Activated CD8-positive, alpha-beta memory T cell treated with anti-CD3 and anti-CD28 coated beads for 4 hours (primary cell): ENCODE data around the gene MINDY4.

Experiments
- DNase-seq, 2 donors: peaks; one replicate each; pipeline ENCODE4 v3.0.0-alpha.2; 2020; ENCODE audit warnings: low read depth in 2 of 2

MINDY4 gene

DNA sequence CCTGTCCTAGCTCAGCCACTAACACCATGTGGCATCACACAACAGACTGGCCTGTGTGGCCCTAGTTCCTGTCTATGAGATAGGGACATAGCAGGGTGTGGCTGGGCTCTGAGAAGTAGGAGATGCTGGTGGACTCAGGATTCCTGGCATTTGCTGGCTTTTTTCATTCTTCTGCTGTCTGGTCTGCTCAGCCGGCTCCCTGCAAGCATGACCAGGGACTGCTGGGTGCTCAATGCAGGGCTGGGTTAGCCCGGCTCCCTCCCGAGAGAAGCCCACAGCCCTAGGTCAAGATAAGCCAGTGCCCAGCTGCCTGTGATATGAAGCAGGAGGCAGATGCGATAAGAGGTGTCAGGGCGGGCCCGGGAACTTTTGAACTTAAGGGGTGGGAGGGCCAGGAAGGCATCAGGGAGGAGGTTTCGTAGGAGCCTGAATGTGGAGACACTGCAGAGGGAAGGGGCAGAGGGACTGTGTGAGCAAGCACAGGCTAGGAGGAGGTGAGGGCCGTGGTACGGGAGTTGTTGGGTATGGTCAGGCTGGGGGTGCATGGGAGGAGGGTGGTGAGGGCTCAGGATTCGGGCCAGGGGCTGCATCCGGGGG lies 143.9 kb downstream of the MINDY4 start:
- DNase-seq: no peak

DNA sequence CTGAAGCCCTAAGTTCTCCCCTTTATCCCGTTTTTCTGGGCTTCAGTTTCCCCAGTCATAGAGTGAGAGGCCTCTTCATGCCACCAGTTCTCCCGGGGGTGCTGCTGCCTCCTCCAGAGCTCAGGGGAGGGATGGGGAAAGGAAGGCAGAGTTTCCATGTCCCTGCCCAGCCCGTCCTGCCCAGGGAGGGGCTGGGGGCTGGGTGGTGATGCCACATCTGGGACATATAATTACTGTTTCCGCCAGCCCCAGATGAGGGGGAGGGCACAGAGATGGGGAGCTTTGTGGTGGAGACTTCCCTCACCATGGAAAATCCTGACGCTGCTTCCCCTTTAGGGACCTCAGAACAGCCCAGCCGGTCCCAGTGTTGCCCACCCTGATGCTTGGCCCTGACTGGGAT lies 144.5 kb downstream of the MINDY4 start:
- no peak for DNase-seq

DNA sequence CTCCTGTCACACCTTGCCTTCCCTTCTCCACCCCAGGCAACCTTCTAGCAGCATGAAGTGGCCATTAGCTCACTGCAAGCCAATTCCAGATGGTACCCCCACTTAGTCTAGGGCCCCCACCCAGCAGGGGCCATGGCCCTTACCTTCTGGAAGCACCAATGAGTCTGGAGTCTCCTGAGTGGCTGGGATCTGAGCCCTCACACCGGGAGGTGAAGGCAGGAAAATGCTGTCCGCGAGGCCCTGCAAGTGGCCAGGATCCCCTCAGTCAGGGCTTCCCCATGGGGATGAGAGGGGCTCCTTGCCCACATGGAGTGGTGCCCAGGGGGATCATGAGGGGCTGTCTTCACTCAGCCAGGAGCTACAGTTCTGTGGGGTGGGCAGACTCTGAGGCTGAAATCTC lies 145.0 kb downstream of the MINDY4 start:
- no peak for DNase-seq

- DNase-seq: no peak
Observed at GRCh38 chr7:30916767-30917166, 145.6 kb downstream of the MINDY4 start.

GRCh38 chr7:30917216-30917893 lies 146.1 kb downstream of the MINDY4 start:
- DNase-seq: no peak

- no peak for DNase-seq
Observed at GRCh38 chr7:30918676-30919075, 147.5 kb downstream of the MINDY4 start.

- no peak for DNase-seq
Observed at GRCh38 chr7:30920021-30920583, 148.9 kb downstream of the MINDY4 start.

DNA sequence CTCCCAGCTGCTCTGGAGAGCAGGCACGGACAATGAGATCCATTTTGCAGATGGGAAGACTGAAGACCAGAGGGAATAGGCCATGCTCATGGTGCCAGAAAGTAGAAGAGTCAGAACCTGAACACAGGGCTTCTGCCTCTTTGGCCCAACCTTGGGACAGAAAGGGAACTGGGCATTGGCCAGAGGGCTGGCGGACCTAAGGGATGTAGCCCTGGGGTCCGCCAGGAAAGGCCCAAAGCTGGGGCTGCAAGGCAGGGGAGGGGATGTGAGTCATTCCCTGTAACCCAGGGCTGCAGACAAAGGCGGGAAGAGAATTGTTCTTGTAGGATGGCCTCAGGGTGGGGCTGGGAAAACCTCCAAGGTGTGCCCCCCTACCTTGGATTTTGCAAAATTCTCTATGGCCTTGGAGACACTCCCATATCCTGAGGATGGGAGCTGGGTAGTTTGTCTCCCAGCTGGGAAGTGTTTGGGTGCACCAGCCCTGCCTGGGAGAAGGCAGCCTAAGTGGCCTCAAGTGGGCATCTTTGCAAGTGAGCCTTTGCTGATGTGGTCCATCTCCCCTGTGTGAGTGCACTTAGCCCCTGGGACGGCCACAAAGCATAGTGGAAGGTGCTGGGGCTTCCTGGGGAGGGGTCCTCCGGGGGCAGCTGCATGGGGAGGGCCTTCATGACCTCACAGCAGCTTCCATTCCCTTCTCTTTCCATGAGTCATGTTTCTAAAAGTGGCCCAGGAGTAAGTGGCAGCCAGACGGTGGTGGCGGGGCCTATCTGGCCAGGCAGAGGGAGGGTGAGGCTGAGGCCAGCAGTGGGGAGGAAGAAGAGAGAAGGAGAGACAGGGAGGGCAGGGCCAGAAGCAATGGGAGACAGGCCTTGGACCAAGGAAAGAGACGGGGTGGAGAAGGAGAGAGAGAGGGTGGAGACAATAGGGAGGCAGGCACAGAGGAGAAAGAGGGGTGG lies 149.6 kb downstream of the MINDY4 start:
- no peak for DNase-seq

DNA sequence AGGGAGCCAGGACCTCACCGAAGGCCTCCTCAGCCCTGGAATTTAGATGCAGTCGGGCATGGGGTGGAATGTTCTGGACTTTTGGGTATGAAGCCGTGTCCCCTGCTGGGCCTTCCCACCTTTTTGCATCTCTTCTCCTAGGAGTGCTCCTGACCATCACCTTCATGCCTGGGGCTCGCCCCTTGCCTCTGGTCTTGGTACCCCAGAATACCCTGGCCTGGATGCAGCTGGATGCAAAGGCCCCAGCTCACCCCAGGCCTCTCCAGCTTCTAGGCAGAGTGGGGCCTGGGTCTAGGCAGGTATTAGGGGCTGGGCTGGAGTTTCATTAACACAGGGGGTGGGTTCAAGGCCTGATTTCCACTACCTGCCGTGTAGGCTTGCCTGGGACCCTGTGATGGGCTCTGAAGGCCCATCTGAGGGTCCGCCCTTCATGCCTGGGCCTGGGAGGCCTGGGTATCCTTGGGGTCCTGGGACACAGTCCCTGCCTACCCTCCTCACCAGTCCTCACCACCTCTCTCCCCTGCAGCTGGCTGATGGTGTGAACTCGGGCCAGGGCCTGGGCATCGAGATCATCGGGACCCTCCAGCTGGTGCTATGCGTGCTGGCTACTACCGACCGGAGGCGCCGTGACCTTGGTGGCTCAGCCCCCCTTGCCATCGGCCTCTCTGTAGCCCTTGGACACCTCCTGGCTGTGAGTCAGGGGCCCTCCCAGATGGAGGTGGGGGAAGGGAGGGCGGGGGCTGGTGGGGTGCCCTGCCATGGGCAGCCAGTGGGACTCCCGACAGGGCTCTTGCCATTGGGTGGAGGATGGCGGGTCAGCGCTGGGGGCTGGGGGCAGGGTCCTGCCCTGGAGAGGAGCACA lies 150.6 kb downstream of the MINDY4 start:
- no peak for DNase-seq

- no peak for DNase-seq
Observed at GRCh38 chr7:30922596-30922995, 151.4 kb downstream of the MINDY4 start.

DNA sequence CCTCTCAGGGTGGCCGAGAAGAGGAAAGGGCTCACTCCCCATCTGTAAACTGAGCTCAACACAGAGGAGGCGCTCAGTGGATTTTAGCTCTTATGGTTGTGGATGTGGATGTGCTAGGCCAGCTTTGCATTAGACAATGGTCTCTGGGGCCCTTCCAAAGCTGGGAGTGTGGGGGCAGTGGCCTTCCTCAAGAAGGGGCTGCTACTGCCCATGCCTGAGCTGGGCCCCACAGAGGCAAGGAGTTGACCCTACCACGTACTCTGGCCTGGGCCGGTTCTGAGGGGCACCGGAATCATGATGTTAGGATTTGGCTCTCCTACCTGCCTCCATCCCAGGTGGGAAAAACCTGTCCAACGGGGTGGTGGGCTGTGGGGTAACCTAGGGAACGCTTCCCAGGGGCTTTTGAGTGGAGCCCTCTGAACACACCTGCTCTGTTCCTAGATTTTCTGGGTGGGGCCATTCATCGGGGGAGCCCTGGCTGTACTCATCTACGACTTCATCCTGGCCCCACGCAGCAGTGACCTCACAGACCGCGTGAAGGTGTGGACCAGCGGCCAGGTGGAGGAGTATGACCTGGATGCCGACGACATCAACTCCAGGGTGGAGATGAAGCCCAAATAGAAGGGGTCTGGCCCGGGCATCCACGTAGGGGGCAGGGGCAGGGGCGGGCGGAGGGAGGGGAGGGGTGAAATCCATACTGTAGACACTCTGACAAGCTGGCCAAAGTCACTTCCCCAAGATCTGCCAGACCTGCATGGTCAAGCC lies 152.0 kb downstream of the MINDY4 start:
- DNase-seq: no peak

DNA sequence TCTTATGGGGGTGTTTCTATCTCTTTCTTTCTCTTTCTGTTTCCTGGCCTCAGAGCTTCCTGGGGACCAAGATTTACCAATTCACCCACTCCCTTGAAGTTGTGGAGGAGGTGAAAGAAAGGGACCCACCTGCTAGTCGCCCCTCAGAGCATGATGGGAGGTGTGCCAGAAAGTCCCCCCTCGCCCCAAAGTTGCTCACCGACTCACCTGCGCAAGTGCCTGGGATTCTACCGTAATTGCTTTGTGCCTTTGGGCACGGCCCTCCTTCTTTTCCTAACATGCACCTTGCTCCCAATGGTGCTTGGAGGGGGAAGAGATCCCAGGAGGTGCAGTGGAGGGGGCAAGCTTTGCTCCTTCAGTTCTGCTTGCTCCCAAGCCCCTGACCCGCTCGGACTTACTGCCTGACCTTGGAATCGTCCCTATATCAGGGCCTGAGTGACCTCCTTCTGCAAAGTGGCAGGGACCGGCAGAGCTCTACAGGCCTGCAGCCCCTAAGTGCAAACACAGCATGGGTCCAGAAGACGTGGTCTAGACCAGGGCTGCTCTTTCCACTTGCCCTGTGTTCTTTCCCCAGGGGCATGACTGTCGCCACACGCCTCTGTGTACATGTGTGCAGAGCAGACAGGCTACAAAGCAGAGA lies 152.7 kb downstream of the MINDY4 start:
- DNase-seq: no peak

- no peak for DNase-seq
Observed at GRCh38 chr7:30924624-30925023, 153.4 kb downstream of the MINDY4 start.

GRCh38 chr7:30925117-30925516 lies 153.9 kb downstream of the MINDY4 start:
- DNase-seq: no peak

GRCh38 chr7:30925913-30926312 lies 154.7 kb downstream of the MINDY4 start:
- no peak for DNase-seq

DNA sequence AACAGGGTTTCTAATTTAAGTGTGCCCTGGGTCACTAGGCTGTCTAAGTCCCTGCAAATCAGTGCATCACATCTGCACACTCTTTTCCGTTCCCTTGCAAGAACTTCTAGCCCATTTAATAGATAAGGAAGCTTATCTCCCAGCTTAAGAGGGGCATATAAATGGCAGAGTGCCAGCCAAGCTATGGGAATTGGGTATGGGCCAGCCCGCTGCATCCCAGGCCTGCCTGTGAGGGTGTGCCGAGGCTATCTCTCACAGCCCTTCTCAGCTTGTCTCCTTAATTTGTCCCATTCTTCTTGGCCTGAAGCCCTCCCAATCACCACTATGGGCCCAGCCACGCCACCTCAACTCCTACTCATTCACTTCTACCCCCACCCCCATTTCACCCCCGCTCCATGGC lies 155.1 kb downstream of the MINDY4 start:
- DNase-seq: no peak

- no peak for DNase-seq
Observed at GRCh38 chr7:30927040-30927439, 155.8 kb downstream of the MINDY4 start.

DNA sequence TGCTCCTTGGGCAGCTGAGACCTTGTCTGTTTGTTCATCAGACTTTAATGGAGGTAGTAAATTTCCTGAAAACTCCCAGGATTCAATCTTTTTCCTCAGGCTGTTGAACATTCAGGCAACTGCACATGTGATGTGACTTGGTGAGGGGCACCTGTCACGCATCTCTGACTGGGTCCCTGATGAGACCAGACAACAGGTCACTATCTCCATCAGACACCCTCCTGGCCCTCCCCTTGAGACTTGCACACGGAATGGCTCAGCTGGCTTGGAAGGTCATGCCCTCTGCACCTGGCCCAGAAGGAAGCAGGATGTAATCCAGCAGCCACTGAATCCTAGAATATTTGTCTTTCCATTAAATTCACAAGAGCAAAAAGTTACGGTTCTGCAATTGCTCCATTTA lies 156.3 kb downstream of the MINDY4 start:
- no peak for DNase-seq

GRCh38 chr7:30928254-30928872 lies 157.1 kb downstream of the MINDY4 start:
- DNase-seq: no peak

GRCh38 chr7:30929686-30930085 lies 158.5 kb downstream of the MINDY4 start:
- DNase-seq: no peak
